SU-DHL-6 (cell line): ENCODE results near the gene INKA2.

Experiments
- H2AFZ ChIP-seq: fragments of 200-600 bp; sonication (generic); 2 replicates; pipeline ENCODE4 v1.6.1; 2014; ENCODE audit warnings: low read depth, mild to moderate bottlenecking, moderate library complexity, mixed read lengths, antibody characterized with exemption, low read length; ENCODE audit not compliant: severe bottlenecking
- H3F3A ChIP-seq: fragments of 200-600 bp; shearing (Covaris generic); 2 replicates; pipeline ENCODE4 v1.6.0; 2016; ENCODE audit warnings: antibody characterized with exemption, mild to moderate bottlenecking; ENCODE audit not compliant: insufficient read depth
- H3K27ac ChIP-seq: fragments of 200-600 bp; sonication (generic); 2 replicates; pipeline ENCODE4 v1.5.1; 2016; ENCODE audit warnings: low read depth, mild to moderate bottlenecking, low read length, moderate library complexity, mixed read lengths
- H3K27me3 ChIP-seq: fragments of 200-600 bp; sonication (generic), shearing (Covaris generic); 2 replicates; pipeline ENCODE4 v1.6.0; 2014; ENCODE audit warnings: mild to moderate bottlenecking, low read length
- H3K36me3 ChIP-seq: fragments of 200-600 bp; sonication (generic); 2 replicates; pipeline ENCODE4 v1.6.1; 2014; ENCODE audit warnings: mild to moderate bottlenecking, low read length, mixed read lengths
- H3K4me2 ChIP-seq: fragments of 300-600, 200-600 bp; shearing (Covaris generic), sonication (generic); 2 replicates; pipeline ENCODE4 v1.6.0; 2014; ENCODE audit warnings: low read length, low read depth, mild to moderate bottlenecking; ENCODE audit not compliant: poor library complexity, severe bottlenecking
- H3K4me3 ChIP-seq: fragments of 200-600 bp; sonication (generic); 2 replicates; pipeline ENCODE4 v1.5.1; 2014; ENCODE audit warnings: antibody characterized with exemption, low read length, mild to moderate bottlenecking, mixed read lengths; ENCODE audit not compliant: insufficient read depth, poor library complexity, severe bottlenecking
- H3K79me2 ChIP-seq: fragments of 200-600 bp; sonication (generic); 2 replicates; pipeline ENCODE4 v1.6.1; 2014; ENCODE audit warnings: mild to moderate bottlenecking, low read length, moderate library complexity; ENCODE audit not compliant: insufficient read depth
- H3K9ac ChIP-seq: fragments of 200-600 bp; sonication (generic); 2 replicates; pipeline ENCODE4 v1.7.0; 2014; ENCODE audit warnings: mild to moderate bottlenecking, low read length
- H3K9me2 ChIP-seq: fragments of 200-600 bp; sonication (generic); replicated peaks from 2 replicates; pipeline ENCODE4 v1.6.1; 2014; ENCODE audit warnings: low read length; ENCODE audit not compliant: insufficient read depth
- H3K9me3 ChIP-seq: fragments of 200-600 bp; sonication (generic); 2 replicates; pipeline ENCODE4 v1.6.1; 2014; ENCODE audit warnings: low read length, mixed read lengths; ENCODE audit not compliant: insufficient read depth
- H4K20me1 ChIP-seq: fragments of 200-600 bp; sonication (generic); 2 replicates; pipeline ENCODE4 v1.6.1; 2014; ENCODE audit warnings: low read depth, mild to moderate bottlenecking, antibody characterized with exemption, low read length, moderate library complexity, mixed read lengths
- EZH2phosphoT487 ChIP-seq: fragments of 200-600 bp; sonication (generic), shearing (Covaris generic); conservative IDR thresholded peaks from 2 replicates; pipeline ENCODE4 v1.6.1; 2018; ENCODE audit warnings: mild to moderate bottlenecking, antibody characterized with exemption, low read length, moderate library complexity, mixed read lengths
- TF ChIP-seq, protein P1 (sequence below): fragments of 200-600 bp; sonication (generic); IDR thresholded peaks from one replicate; pipeline ENCODE4 v1.5.1; 2017; ENCODE audit warnings: antibody characterized with exemption, mild to moderate bottlenecking, low read length, moderate library complexity; ENCODE audit not compliant: insufficient read depth, poor library complexity, severe bottlenecking

Gene INKA2

DNA sequence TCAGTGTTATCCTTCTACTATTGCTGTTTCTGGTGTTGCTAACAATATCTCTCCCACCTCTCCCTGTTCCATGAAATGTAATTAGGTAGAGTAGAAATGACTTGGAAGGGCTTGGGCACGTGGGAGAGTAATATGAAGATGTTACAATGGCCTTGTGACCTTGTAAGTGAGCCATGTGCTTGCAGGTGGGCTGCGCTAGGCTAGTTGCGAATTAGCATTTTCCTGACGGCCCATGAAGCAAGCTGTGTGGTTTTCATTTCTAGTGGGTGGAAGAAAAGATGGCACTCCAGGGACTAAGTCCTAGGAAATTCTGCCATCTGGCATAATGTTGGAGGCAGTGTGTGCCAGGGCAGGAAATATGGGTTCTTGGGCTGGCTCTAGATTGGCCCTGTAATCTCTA is 8.8 kb upstream of the INKA2 start:
- TF ChIP-seq EZH2phosphoT487, result no peak
- TF ChIP-seq, protein P1, sequence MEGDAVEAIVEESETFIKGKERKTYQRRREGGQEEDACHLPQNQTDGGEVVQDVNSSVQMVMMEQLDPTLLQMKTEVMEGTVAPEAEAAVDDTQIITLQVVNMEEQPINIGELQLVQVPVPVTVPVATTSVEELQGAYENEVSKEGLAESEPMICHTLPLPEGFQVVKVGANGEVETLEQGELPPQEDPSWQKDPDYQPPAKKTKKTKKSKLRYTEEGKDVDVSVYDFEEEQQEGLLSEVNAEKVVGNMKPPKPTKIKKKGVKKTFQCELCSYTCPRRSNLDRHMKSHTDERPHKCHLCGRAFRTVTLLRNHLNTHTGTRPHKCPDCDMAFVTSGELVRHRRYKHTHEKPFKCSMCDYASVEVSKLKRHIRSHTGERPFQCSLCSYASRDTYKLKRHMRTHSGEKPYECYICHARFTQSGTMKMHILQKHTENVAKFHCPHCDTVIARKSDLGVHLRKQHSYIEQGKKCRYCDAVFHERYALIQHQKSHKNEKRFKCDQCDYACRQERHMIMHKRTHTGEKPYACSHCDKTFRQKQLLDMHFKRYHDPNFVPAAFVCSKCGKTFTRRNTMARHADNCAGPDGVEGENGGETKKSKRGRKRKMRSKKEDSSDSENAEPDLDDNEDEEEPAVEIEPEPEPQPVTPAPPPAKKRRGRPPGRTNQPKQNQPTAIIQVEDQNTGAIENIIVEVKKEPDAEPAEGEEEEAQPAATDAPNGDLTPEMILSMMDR, result no peak
- Histone ChIP-seq H3K9me2 (no peaks in the 10 kb centered on the region), H3K27me3 (no peaks in the 10 kb centered on the region), H3K9ac (no peak overlapping the region), H2AFZ (no peak overlapping the region), H4K20me1 (no peaks in the 10 kb centered on the region), H3F3A (no peaks in the 10 kb centered on the region), H3K4me2 (no peak overlapping the region), H3K36me3 (no peaks in the 10 kb centered on the region), H3K27ac (no peak overlapping the region), H3K9me3 (no peaks in the 10 kb centered on the region), H3K79me2 (no peaks in the 10 kb centered on the region), H3K4me3 (no peak overlapping the region)

DNA sequence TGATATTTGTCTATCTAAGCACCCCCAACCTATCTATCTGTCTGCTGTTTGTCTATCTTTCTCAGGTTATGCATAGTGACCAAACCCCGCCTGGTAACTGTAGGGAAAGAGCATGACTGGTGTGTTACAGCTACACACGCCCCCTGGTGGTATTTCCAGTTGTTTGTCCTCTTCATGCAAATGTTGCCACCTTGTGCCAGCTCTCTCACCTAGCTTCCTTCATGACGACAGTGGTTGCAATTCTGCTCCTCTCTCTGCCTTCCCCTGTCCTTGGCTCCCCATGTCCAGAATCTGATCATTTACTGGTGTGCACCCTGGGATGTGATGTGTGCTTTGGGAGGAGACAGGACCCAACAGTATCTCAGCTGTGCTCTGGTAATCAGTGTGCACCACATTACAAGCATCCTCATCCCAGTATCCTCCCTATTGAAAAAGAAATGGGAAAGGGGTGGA is 8.1 kb upstream of the INKA2 start:
- Histone ChIP-seq H3K27ac (no peak overlapping the region), H3K79me2 (no peaks in the 10 kb centered on the region), H3K4me2 (no peak overlapping the region), H3K36me3 (no peaks in the 10 kb centered on the region), H3K27me3 (no peaks in the 10 kb centered on the region), H4K20me1 (no peaks in the 10 kb centered on the region), H3K9me3 (no peaks in the 10 kb centered on the region), H2AFZ (no peak overlapping the region), H3K9ac (no peak overlapping the region), H3K4me3 (no peak overlapping the region), H3K9me2 (no peaks in the 10 kb centered on the region), H3F3A (no peaks in the 10 kb centered on the region)
- no peak for TF ChIP-seq EZH2phosphoT487
- TF ChIP-seq, protein P1, result peak; percentile 64

DNA sequence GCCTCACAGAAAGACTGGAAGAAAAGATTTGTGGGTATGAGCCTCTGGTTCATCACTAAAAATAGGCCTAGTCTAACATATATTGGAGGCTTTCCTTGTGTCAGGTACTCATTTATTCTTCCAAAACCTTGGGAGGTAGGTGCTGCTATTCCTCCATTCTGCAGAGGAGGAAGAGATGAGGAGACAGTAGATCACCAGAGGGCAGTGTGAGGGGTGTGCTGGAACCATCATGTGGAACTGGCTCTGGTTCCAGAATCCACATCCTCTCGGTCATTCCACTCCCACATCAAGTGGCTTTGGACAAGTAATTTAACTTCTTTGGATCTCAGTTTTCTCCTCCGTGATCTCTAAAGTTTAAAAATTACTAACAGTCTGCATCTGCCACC is 7.4 kb upstream of the INKA2 start:
- Histone ChIP-seq H2AFZ (no peak overlapping the region), H3F3A (no peaks in the 10 kb centered on the region), H3K9ac (no peak overlapping the region), H3K9me3 (no peaks in the 10 kb centered on the region), H3K27ac (no peak overlapping the region), H4K20me1 (no peaks in the 10 kb centered on the region), H3K9me2 (no peaks in the 10 kb centered on the region), H3K4me2 (no peak overlapping the region), H3K4me3 (no peak overlapping the region), H3K27me3 (no peaks in the 10 kb centered on the region), H3K79me2 (no peaks in the 10 kb centered on the region), H3K36me3 (no peaks in the 10 kb centered on the region)
- TF ChIP-seq EZH2phosphoT487, result no peak
- TF ChIP-seq, protein P1, result no peak
